GM12892 (cell line): Measurements from ENCODE around the gene LRSAM1.

Experiments used
- POLR2A ChIP-seq: IDR thresholded peaks from 2 replicates; pipeline ENCODE4 v1.6.1; 2011; ENCODE audit warnings: low read depth, low read length, control low read depth
- POLR2AphosphoS5 ChIP-seq: IDR thresholded peaks from 2 replicates; pipeline ENCODE4 v1.6.1; 2011; ENCODE audit warnings: low read depth, low read length, control low read depth
- TAF1 ChIP-seq: IDR thresholded peaks from 2 replicates; pipeline ENCODE4 v1.6.1; 2011; ENCODE audit warnings: low read depth, mild to moderate bottlenecking, control low read depth, low read length, borderline replicate concordance

GRCh38 chr9:127424676-127424999, 26.7 kb upstream of the LRSAM1 start:
- TF ChIP-seq POLR2A (no peak), TAF1 (no peak), POLR2AphosphoS5 (no peak)
